ENCODE results near the gene CCDC88A. TPM values are rescaled to one million over a fixed set of nuclear protein-coding genes. Genes with fewer than 3 reads are reported as not detected.

The CCDC88A gene
- total RNA-seq, 1 donor from 2014 or later = 100 TPM

Small RNA genes lying within 50 kb of the gene (small RNA-seq; reads per million reads assigned to genes)
- not detected for gene RF00019 (ENCODE audit: low replicate concordance)
- not detected for gene RNU6-221P (ENCODE audit: low replicate concordance)
- not detected for gene RNU6-775P (ENCODE audit: low replicate concordance)

Other genes with a start within 250 kb of the CCDC88A start
- gene CLHC1, start 187.6 kb downstream of the CCDC88A start, total RNA-seq = 18.5 TPM
- 1,190 TPM for gene RPS27A, start 187.2 kb downstream of the CCDC88A start, total RNA-seq
- gene MTIF2, start 150.6 kb downstream of the CCDC88A start, total RNA-seq = 33.6 TPM
- gene CFAP36, start 99.9 kb upstream of the CCDC88A start, total RNA-seq = 13.0 TPM
- gene PPP4R3B, start 197.8 kb upstream of the CCDC88A start, total RNA-seq = 80.1 TPM